Renal pelvis (tissue), 4 donors: ENCODE measurements around the gene SLC22A6. TPM values are rescaled to one million over a fixed set of nuclear protein-coding genes. Genes with fewer than 3 reads are reported as not detected.

ENCODE experiments used
- DNase-seq: peaks from one replicate; pipeline ENCODE4 v3.0.0-alpha.2; 2013
- polyA plus RNA-seq, 3 donors: library from polyadenylated mRNA; unstranded; fragments of 120-200 nt; gene quantifications; one replicate each; pipeline ENCODE4 v1.2.1, GENCODE V29; 2013; ENCODE audit not compliant: insufficient read length in 3 of 3

Gene SLC22A6
- polyA plus RNA-seq, 3 donors = 25.1 to 38.1 (median 32.2) TPM

- DNase-seq = no peak
Observed at GRCh38 chr11:62934496-62934785, 50.3 kb downstream of the SLC22A6 start.

GRCh38 chr11:62933750-62934495 lies 50.8 kb downstream of the SLC22A6 start:
- no peak for DNase-seq

GRCh38 chr11:62933285-62933684 lies 51.5 kb downstream of the SLC22A6 start:
- no peak for DNase-seq

- no peak for DNase-seq
Observed at GRCh38 chr11:62931499-62932278, 53.1 kb downstream of the SLC22A6 start.

GRCh38 chr11:62930666-62931065 lies 54.1 kb downstream of the SLC22A6 start:
- DNase-seq = no peak

GRCh38 chr11:62930157-62930556 lies 54.6 kb downstream of the SLC22A6 start:
- no peak for DNase-seq

- no peak for DNase-seq
Observed at GRCh38 chr11:62928011-62928410, 56.8 kb downstream of the SLC22A6 start.

GRCh38 chr11:62926680-62927455 lies 57.9 kb downstream of the SLC22A6 start:
- no peak for DNase-seq

Other genes starting within 250 kb of the SLC22A6 start
- gene ZBTB3, start 230.8 kb downstream of the SLC22A6 start, polyA plus RNA-seq = 10 to 100 TPM in 1 of 3 donors, 1 to 10 TPM in 2; 8.1 to 10.4 (median 9.4) TPM
- 100 to 1,000 TPM; 133 to 173 (median 153) TPM for gene POLR2G, start 223.4 kb downstream of the SLC22A6 start, polyA plus RNA-seq
- 10 to 100 TPM; 32.9 to 44.1 (median 40.0) TPM for gene TAF6L, start 213.6 kb downstream of the SLC22A6 start, polyA plus RNA-seq
- 10 to 100 TPM; 67.7 to 75.2 (median 71.3) TPM for gene TMEM179B, start 197.6 kb downstream of the SLC22A6 start, polyA plus RNA-seq
- gene TMEM223, start 193.0 kb downstream of the SLC22A6 start, polyA plus RNA-seq = 10 to 100 TPM; 30.6 to 31.6 (median 31.1) TPM
- 100 to 1,000 TPM; 117 to 137 (median 126) TPM for gene NXF1, start 179.5 kb downstream of the SLC22A6 start, polyA plus RNA-seq
- 10 to 100 TPM; 50.5 to 59.2 (median 54.7) TPM for gene STX5, start 152.9 kb downstream of the SLC22A6 start, polyA plus RNA-seq
- under 1 TPM in 2 of 3 donors, not detected in 1; 0.36 to 0.65 TPM for gene TEX54, start 152.1 kb downstream of the SLC22A6 start, polyA plus RNA-seq
- gene WDR74, start 145.4 kb downstream of the SLC22A6 start, polyA plus RNA-seq = 10 to 100 TPM; 38.1 to 49.6 (median 47.0) TPM
- 100 to 1,000 TPM; 169 to 175 (median 169) TPM for gene SLC3A2, start 104.1 kb downstream of the SLC22A6 start, polyA plus RNA-seq
- under 1 TPM in 2 of 3 donors, not detected in 1; 0.04 to 0.07 TPM for gene CHRM1, start 63.6 kb downstream of the SLC22A6 start, polyA plus RNA-seq
- 10 to 100 TPM; 44.8 to 63.5 (median 60.6) TPM for gene SLC22A8, start 30.9 kb upstream of the SLC22A6 start, polyA plus RNA-seq
- under 1 TPM; 0.68 to 0.84 (median 0.83) TPM for gene SLC22A24, start 159.3 kb upstream of the SLC22A6 start, polyA plus RNA-seq